Spleen (tissue), 7 donors: ENCODE data around the gene PARK7.

Source experiments
- POLR2A ChIP-seq, 3 donors: fragments of 450-650 bp; IDR thresholded peaks; one replicate each; pipeline ENCODE4 v1.5.1; 2017; ENCODE audit warnings: antibody characterized with exemption in 3 of 3, mild to moderate bottlenecking in 1 of 3
- POLR2AphosphoS5 ChIP-seq, 3 donors: sonication (generic); formaldehyde crosslinking; IDR thresholded peaks; one replicate each; pipeline ENCODE4 v1.5.1; 2017; ENCODE audit warnings: antibody characterized with exemption in 3 of 3
- TF ChIP-seq, protein P1 (sequence below), 11 experiments: fragments of 200-600 bp in 7 of 11; fragments of 450-650 bp in 4 of 11; sonication (generic) in 4 of 11; IDR thresholded peaks in 8 of 11; conservative IDR thresholded peaks in 3 of 11; 1 replicate in 7 of 11; 2 replicates in 4 of 11; pipeline versions ENCODE4 v1.4.0 to v1.8.0; 2016 to 2021; ENCODE audit warnings: antibody characterized with exemption in 11 of 11, inconsistent platforms in 4 of 11, mild to moderate bottlenecking in 1 of 11
- donor health status: DM: no; HTN: no; CAD: no; lungs with moderate emphysema.
- donor health status: DM: no; HTN: no; CAD: no.
- donor health status: DM: no; HTN: no; CAD: no.

DNA sequence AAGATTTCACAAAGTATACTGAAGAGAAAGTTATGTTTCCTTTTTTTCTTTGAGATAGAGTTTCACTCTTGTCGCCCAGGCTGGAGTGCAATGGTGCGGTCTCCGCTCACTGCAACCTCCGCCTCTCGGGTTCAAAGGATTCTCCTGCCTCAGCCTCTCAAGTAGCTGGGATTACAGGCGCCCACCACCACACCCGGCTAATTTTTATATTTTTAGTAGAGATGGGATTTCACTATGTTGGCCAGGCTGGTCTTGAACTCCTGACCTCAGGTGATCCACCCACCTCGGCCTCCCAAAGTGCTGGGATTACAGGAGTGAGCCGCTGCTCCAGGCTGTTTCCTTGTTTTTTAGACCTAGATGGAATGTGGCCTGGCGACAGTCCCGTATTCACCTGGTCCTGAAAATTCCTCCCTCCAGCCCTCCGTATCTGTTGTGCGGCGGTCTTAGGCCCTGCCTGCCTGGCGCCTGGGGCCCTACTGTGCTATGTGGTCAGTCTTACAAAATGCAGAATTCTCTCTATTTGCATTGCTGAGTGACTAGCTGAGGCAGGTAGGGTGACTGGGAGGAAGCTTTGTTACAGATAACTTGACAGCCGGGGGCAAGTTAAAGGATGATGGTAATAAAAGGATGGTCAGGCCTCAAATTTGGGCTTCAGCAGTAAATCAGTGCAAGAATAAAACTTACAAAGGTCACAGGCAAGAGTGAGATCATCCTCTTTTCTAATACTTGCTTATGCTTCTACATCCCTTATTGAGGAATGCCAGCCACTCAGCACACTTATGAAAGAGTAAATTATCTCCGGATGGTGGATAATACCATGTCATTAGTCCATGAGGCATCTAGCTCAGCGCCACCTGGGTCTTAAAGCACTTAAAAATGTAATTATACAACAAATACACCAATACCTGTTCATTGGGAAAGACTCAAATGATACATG lies 30.3 kb downstream of the PARK7 start:
- TF ChIP-seq, protein P1, sequence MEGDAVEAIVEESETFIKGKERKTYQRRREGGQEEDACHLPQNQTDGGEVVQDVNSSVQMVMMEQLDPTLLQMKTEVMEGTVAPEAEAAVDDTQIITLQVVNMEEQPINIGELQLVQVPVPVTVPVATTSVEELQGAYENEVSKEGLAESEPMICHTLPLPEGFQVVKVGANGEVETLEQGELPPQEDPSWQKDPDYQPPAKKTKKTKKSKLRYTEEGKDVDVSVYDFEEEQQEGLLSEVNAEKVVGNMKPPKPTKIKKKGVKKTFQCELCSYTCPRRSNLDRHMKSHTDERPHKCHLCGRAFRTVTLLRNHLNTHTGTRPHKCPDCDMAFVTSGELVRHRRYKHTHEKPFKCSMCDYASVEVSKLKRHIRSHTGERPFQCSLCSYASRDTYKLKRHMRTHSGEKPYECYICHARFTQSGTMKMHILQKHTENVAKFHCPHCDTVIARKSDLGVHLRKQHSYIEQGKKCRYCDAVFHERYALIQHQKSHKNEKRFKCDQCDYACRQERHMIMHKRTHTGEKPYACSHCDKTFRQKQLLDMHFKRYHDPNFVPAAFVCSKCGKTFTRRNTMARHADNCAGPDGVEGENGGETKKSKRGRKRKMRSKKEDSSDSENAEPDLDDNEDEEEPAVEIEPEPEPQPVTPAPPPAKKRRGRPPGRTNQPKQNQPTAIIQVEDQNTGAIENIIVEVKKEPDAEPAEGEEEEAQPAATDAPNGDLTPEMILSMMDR (IDR thresholded peaks at IDR 0.05 in 8 of 11, conservative IDR thresholded peaks at IDR 0.05 in 3 of 11), result no peak
- TF ChIP-seq POLR2AphosphoS5 (IDR thresholded peaks at IDR 0.05) (no peak), POLR2A (IDR thresholded peaks at IDR 0.05) (no peak)
